ENCODE data around the gene ZGPAT.
A peak's percentile ranks its signal among the peaks of the same experiment; 100 is the strongest.

DNA sequence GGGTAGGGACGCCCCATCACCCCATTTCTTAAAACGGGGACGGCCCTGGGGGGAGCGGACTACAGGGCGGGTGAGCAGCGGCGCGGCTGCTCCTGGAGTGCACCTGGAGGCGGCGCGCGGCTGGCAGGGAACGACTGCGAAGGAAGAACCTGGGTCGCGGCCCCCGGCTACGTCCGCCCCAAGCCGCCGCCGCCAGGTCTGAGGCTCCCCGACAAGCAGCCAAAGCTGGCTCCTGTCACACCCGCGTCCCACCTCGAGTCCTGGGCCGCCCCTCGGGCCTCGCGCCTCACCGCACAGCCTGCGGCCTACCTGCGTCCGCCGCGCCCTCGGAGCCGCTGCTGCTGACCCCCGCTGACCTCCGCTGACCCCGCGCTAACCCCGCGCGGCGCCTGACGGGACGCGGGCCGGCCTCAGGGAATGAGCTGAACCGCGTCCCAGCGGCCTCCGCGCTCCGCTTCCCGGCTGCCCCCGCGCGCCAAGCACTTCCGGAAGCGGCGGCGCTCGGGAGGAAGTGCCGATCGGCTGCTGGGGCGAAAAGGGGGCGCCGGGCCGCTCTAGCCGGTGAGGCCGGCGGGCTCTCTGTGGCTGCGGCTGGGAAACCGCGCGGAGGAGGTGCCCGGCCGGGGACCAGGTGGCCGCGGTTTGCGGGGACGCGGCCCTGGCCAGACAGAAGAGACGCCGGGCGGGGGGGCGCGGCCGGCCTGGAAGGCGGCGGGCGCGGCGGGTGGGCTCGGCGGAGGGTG lies at the start of gene ZGPAT, which contains the start of gene ARFRP1:
- TF ChIP-seq, protein P1, sequence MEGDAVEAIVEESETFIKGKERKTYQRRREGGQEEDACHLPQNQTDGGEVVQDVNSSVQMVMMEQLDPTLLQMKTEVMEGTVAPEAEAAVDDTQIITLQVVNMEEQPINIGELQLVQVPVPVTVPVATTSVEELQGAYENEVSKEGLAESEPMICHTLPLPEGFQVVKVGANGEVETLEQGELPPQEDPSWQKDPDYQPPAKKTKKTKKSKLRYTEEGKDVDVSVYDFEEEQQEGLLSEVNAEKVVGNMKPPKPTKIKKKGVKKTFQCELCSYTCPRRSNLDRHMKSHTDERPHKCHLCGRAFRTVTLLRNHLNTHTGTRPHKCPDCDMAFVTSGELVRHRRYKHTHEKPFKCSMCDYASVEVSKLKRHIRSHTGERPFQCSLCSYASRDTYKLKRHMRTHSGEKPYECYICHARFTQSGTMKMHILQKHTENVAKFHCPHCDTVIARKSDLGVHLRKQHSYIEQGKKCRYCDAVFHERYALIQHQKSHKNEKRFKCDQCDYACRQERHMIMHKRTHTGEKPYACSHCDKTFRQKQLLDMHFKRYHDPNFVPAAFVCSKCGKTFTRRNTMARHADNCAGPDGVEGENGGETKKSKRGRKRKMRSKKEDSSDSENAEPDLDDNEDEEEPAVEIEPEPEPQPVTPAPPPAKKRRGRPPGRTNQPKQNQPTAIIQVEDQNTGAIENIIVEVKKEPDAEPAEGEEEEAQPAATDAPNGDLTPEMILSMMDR (IDR thresholded peaks at IDR 0.05 in 4 of 5, conservative IDR thresholded peaks at IDR 0.05 in 1 of 5) = peak in 1 of 5 experiments; percentile 14
- TF ChIP-seq POLR2A (IDR thresholded peaks at IDR 0.05) = peak; percentile 53 to 77
